ENCODE measurements around the gene CERKL.

The CERKL gene

GRCh38 chr2:181680937-181681811 lies 24.3 kb upstream of the CERKL start:
- Histone ChIP-seq H3K4me2 (ENCODE audit: low read length) (no peak overlapping the region), H3K27me3 (ENCODE audit: control insufficient read depth, insufficient read depth, low read length) (no peaks in the 10 kb centered on the region), H3K36me3 (ENCODE audit: control insufficient read depth, insufficient read depth, low read length) (no peaks in the 10 kb centered on the region), H2AFZ (no peak overlapping the region), H3K4me3 (ENCODE audit: low read depth, low read length) (no peak overlapping the region), H3K27ac (no peak overlapping the region), H3K79me2 (no peaks in the 10 kb centered on the region), H3K9ac (no peak overlapping the region), H3K9me3 (ENCODE audit: control insufficient read depth, low read length) (no peaks in the 10 kb centered on the region), H3K4me1 (no peaks in the 10 kb centered on the region)
- TF ChIP-seq CTCF (IDR thresholded peaks at IDR 0.05) = no peak

- no peak for TF ChIP-seq CTCF (IDR thresholded peaks at IDR 0.05)
- Histone ChIP-seq H3K36me3 (ENCODE audit: control insufficient read depth, insufficient read depth, low read length) (no peaks in the 10 kb centered on the region), H3K9me3 (ENCODE audit: control insufficient read depth, low read length) (no peaks in the 10 kb centered on the region), H3K27ac (no peak within 1 kb of the TSS), H3K9ac (no peak within 1 kb of the TSS), H3K27me3 (ENCODE audit: control insufficient read depth, insufficient read depth, low read length) (no peaks in the 10 kb centered on the region), H3K4me1 (no peaks in the 10 kb centered on the region), H3K4me2 (ENCODE audit: low read length) (no peak within 1 kb of the TSS), H3K79me2 (no peaks in the 10 kb centered on the region), H3K4me3 (ENCODE audit: low read depth, low read length) (no peak within 1 kb of the TSS), H2AFZ (no peak within 1 kb of the TSS)
These were observed 23.4 kb upstream of the CERKL start, which contains the start of gene NEUROD1 for GRCh38 chr2:181680055-181680936. NEUROD1 (minus strand) TSS chr2:181680517; CDS start chr2:181678860, 1,657 bp downstream.

- H3K9me3 ChIP-seq (ENCODE audit: control insufficient read depth, low read length) = no peaks in the 10 kb centered on the region
- H2AFZ ChIP-seq = no peak overlapping the region
- H3K4me3 ChIP-seq (ENCODE audit: low read depth, low read length) = no peak overlapping the region
- H3K27ac ChIP-seq = no peak overlapping the region
- TF ChIP-seq CTCF (IDR thresholded peaks at IDR 0.05) = no peak
- no peaks in the 10 kb centered on the region for H3K27me3 ChIP-seq (ENCODE audit: control insufficient read depth, insufficient read depth, low read length)
- H3K4me2 ChIP-seq (ENCODE audit: low read length) = no peak overlapping the region
- no peaks in the 10 kb centered on the region for H3K4me1 ChIP-seq
- H3K36me3 ChIP-seq (ENCODE audit: control insufficient read depth, insufficient read depth, low read length) = no peaks in the 10 kb centered on the region
- no peak overlapping the region for H3K9ac ChIP-seq
- H3K79me2 ChIP-seq = no peaks in the 10 kb centered on the region
These were observed 22.7 kb upstream of the CERKL start for GRCh38 chr2:181679544-181679979.

GRCh38 chr2:181678861-181679543 lies 22.1 kb upstream of the CERKL start:
- H3K4me1 ChIP-seq = no peaks in the 10 kb centered on the region
- H3K79me2 ChIP-seq = no peaks in the 10 kb centered on the region
- H3K27me3 ChIP-seq (ENCODE audit: control insufficient read depth, insufficient read depth, low read length) = no peaks in the 10 kb centered on the region
- no peaks in the 10 kb centered on the region for H3K9me3 ChIP-seq (ENCODE audit: control insufficient read depth, low read length)
- H3K4me2 ChIP-seq (ENCODE audit: low read length) = no peak overlapping the region
- H2AFZ ChIP-seq = no peak overlapping the region
- H3K9ac ChIP-seq = no peak overlapping the region
- no peak overlapping the region for H3K27ac ChIP-seq
- no peaks in the 10 kb centered on the region for H3K36me3 ChIP-seq (ENCODE audit: control insufficient read depth, insufficient read depth, low read length)
- no peak for TF ChIP-seq CTCF (IDR thresholded peaks at IDR 0.05)
- H3K4me3 ChIP-seq (ENCODE audit: low read depth, low read length) = no peak overlapping the region
